ENCODE data around the gene CLINT1.

The CLINT1 gene

GRCh38 chr5:157812086-157812485, 46.9 kb downstream of the CLINT1 start:
- TF ChIP-seq CTCF (IDR thresholded peaks at IDR 0.05; ENCODE audit: borderline replicate concordance, control extremely low read depth, extremely low read depth, insufficient read depth, missing control alignments) = no peak
- in situ Hi-C loops (cut with MboI; ENCODE audit: low sequenced_read_pairs, unreplicated experiment) = loop anchor here (25.0 kb wide), 1 partner anchor 1300 kb away; no protein-coding TSS in a partner anchor
- DNase-seq (ENCODE audit: low spot score) = no peak

- in situ Hi-C loops (cut with MboI; ENCODE audit: low sequenced_read_pairs, unreplicated experiment) = loop anchor here (25.0 kb wide), 1 partner anchor 1304 kb away; no protein-coding TSS in a partner anchor
- DNase-seq (ENCODE audit: low spot score) = no peak
Measured at GRCh38 chr5:157808043-157808442, 50.9 kb downstream of the CLINT1 start.

GRCh38 chr5:157802736-157803135, 56.2 kb downstream of the CLINT1 start:
- no peak for DNase-seq (ENCODE audit: low spot score)
- no peak for TF ChIP-seq CTCF (IDR thresholded peaks at IDR 0.05; ENCODE audit: borderline replicate concordance, control extremely low read depth, extremely low read depth, insufficient read depth, missing control alignments)
- in situ Hi-C loops (cut with MboI; ENCODE audit: low sequenced_read_pairs, unreplicated experiment) = loop anchor here (25.0 kb wide), 1 partner anchor 1310 kb away; no protein-coding TSS in a partner anchor

More at GRCh38 chr5:157808043-157808442, 50.9 kb downstream of the CLINT1 start:
- no peak for TF ChIP-seq CTCF (IDR thresholded peaks at IDR 0.05; ENCODE audit: borderline replicate concordance, control extremely low read depth, extremely low read depth, insufficient read depth, missing control alignments)

GRCh38 chr5:157800137-157800536, 58.8 kb downstream of the CLINT1 start:
- TF ChIP-seq CTCF (IDR thresholded peaks at IDR 0.05; ENCODE audit: borderline replicate concordance, control extremely low read depth, extremely low read depth, insufficient read depth, missing control alignments) = no peak
- in situ Hi-C loops (cut with MboI; ENCODE audit: low sequenced_read_pairs, unreplicated experiment) = loop anchor here (25.0 kb wide), 1 partner anchor 1312 kb away; no protein-coding TSS in a partner anchor
- no peak for DNase-seq (ENCODE audit: low spot score)

- no peak for TF ChIP-seq CTCF (IDR thresholded peaks at IDR 0.05; ENCODE audit: borderline replicate concordance, control extremely low read depth, extremely low read depth, insufficient read depth, missing control alignments)
- no peak for DNase-seq (ENCODE audit: low spot score)
Measured at GRCh38 chr5:157799578-157799977, 59.4 kb downstream of the CLINT1 start.

GRCh38 chr5:157793301-157793700, 65.6 kb downstream of the CLINT1 start:
- in situ Hi-C loops (cut with MboI; ENCODE audit: low sequenced_read_pairs, unreplicated experiment) = no loop called here
- no peak for DNase-seq (ENCODE audit: low spot score)
- TF ChIP-seq CTCF (IDR thresholded peaks at IDR 0.05; ENCODE audit: borderline replicate concordance, control extremely low read depth, extremely low read depth, insufficient read depth, missing control alignments) = no peak

More at GRCh38 chr5:157799578-157799977, 59.4 kb downstream of the CLINT1 start:
- in situ Hi-C loops (cut with MboI; ENCODE audit: low sequenced_read_pairs, unreplicated experiment) = no loop called here
